Sigmoid colon (tissue), 4 donors: ENCODE results near the gene ARHGAP33.

Source experiments
- CTCF ChIP-seq, 4 experiments: fragments of 450-650 bp in 3 of 4; fragments of 200-600 bp in 1 of 4; IDR thresholded peaks; one replicate each; pipeline ENCODE4 v1.5.1; 2016 to 2019; ENCODE audit warnings: antibody characterized with exemption in 4 of 4, mild to moderate bottlenecking in 3 of 4, moderate library complexity in 2 of 4
- EP300 ChIP-seq, 4 donors: sonication (generic); formaldehyde crosslinking; IDR thresholded peaks; one replicate each; pipeline ENCODE4 v1.6.1; 2017; ENCODE audit warnings: antibody characterized with exemption in 4 of 4
- POLR2A ChIP-seq, 2 donors: fragments of 450-650 bp; IDR thresholded peaks; one replicate each; pipeline ENCODE4 v1.6.1; 2016; ENCODE audit warnings: antibody characterized with exemption in 2 of 2, mild to moderate bottlenecking in 2 of 2, moderate library complexity in 2 of 2
- POLR2AphosphoS5 ChIP-seq, 4 donors: sonication (generic); formaldehyde crosslinking; IDR thresholded peaks; one replicate each; pipeline ENCODE4 v1.6.1; 2017; ENCODE audit warnings: antibody characterized with exemption in 4 of 4

- TF ChIP-seq CTCF (IDR thresholded peaks at IDR 0.05) (no peak), EP300 (IDR thresholded peaks at IDR 0.05) (no peak), POLR2AphosphoS5 (IDR thresholded peaks at IDR 0.05) (no peak), POLR2A (IDR thresholded peaks at IDR 0.05) (no peak)
These were observed 42.7 kb upstream of the ARHGAP33 start for GRCh38 chr19:35732540-35733179.
